Inflammatory macrophage treated with lipopolysaccharide for 1 hour (primary cell): ENCODE results near the gene SERTAD2.

ENCODE experiments used
- DNase-seq, 2 donors: peaks; one replicate each; pipeline ENCODE4 v3.0.0-alpha.2; 2020 to 2022

Gene SERTAD2

GRCh38 chr2:64607381-64608304 is 46.1 kb downstream of the SERTAD2 start:
- no peak for DNase-seq

GRCh38 chr2:64606479-64607363 is 47.0 kb downstream of the SERTAD2 start:
- peak; percentile 87 to 88 for DNase-seq

DNA sequence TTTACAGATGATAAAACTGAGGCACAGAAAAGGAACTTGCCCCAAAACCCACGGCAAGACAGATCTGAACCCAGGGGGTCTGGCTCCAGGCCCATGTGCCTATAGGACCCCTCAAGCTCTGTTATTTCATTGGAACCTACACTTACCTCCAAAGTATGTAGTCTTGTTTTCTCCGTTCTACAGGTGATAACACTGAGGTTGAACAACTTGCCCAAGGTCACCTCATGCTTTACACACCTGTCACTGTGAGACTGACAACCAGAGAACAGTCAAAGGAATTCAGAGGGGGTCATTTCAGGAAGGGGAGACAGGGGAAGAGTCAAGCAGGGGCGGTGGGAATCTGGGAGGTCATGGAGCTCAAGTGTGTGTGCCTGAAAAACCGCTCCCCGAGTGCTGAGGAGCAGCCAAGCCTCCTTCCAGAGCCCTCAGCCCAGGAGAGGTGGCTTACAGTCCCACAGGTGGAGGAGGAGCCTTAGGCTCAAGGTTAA is 47.7 kb downstream of the SERTAD2 start:
- DNase-seq: no peak

DNA sequence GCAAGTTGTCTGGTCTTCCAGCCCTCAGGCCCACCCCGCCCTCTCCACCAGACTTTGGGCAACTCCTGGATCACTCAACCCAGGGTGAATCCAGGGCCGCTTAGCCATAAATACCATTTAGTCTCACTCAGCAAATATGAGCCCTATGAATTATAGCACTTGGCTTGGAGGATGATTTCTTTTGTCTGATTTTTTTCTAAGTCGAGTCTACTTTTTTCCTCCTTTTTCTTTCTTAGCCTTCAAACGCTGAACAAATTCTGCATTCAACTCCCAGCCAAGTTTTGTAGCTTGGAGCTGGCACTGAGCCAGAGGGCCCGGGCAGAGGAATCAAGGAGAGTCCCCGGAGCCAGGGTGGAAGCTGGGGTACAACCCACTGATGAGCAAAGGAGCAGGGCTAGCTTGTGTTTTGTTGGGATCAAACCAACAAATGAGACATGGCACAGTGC is 48.7 kb downstream of the SERTAD2 start:
- no peak for DNase-seq

GRCh38 chr2:64604155-64604554 is 49.6 kb downstream of the SERTAD2 start:
- DNase-seq: no peak

DNA sequence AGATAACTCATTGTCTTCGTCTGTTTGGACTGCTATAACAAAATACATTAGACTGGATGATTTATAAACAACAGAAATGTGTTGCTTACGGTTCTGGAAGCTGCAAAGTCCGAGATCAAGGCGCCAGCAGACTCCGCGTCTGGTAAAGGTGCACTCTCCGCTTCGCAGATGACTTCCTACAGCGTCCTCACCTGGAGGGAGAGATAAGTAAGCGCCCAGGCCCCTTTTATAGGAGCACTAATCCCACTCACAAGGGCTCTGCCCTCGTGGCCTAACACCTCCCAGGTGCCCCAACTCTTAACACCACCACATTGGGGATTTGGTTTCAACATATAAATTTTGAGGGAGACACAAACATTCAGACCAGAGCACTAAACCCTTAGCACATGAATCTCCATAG is 51.3 kb downstream of the SERTAD2 start:
- no peak for DNase-seq

DNA sequence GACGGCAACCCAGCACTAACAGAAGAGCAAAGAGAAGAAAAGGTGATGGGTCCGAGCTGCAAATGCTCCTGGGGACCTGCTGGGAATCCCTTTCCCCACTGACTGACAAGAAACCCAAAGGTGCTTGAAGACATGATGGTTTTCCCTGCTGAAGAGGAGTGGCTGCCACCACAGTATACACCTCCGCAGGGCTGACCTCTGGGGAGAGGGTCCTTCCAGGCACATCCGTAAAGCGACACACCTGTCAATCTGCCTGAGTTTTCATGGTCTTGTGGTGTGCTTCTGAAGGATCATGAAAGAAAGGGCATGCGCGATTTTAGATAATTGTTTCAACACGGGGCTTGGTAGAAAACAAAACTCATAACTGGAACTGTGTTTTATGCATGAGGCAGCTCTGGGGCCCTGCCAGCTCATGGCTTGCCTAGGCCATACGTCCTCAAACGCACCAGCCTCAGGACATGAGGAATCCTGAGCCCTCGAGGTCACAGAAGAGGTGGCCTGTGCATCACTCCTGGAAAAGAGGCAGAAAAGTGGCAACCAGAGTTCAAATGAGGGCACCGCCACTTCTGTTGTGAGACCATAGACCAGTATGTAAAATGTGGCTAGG is 51.8 kb downstream of the SERTAD2 start:
- DNase-seq: no peak

- DNase-seq: no peak
These were observed 52.5 kb downstream of the SERTAD2 start for GRCh38 chr2:64601034-64601754.

DNA sequence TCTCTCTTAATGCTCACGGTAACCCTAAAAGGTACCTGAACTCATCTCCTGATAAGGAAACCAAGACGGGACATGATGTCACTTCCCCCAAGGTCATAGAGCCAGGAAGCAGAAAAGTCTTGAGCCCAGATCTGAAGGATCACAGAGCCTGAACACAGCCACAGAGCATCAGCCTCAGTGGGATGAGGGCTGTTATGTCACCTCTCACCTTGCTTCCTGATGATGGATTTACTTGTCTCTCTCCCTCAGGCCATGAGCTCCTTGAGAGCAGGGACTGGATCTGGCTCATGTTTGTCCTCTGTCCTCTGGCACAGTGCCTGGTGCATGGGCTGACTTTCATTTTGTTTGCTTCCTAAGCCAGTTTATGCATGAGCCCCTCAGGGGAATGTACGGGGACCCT is 54.2 kb downstream of the SERTAD2 start:
- no peak for DNase-seq

- no peak for DNase-seq
These were observed 55.5 kb downstream of the SERTAD2 start for GRCh38 chr2:64598226-64598625.

- DNase-seq: no peak
These were observed 58.1 kb downstream of the SERTAD2 start for GRCh38 chr2:64595397-64596176.

- DNase-seq: peak in 1 of 2 donors; percentile 24
These were observed 59.3 kb downstream of the SERTAD2 start for GRCh38 chr2:64594226-64594989.

DNA sequence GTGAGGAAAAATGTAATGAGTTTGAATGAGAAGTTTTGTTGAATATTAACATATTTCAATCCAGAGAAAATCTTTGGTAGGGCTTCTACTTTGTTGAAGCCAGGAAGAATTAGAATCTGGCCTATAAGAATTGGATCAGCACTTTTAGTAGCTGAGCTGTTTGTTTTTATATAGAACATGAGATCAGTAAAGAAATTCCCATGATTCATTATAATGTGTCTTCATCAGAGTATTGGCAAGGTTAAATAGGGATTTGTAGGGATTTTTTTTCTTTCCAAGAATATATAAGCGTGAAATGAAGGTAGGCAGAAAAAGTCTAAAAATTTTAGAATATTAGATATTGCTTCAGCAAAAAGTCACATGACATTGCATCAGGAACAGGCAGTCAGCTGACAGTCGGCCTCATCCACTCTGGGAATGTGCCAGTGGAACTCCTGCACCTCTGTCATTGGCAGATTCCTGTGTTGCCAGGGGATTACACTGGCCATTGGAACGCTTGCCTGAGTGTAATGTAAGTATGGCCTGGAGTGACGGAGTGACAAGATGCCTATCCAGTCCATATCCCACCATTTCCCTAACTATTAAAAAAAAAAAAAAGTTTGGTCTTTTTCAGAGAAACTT is 60.6 kb downstream of the SERTAD2 start:
- DNase-seq: peak; percentile 65 to 80

- no peak for DNase-seq
These were observed 62.5 kb downstream of the SERTAD2 start for GRCh38 chr2:64591188-64591587.

DNA sequence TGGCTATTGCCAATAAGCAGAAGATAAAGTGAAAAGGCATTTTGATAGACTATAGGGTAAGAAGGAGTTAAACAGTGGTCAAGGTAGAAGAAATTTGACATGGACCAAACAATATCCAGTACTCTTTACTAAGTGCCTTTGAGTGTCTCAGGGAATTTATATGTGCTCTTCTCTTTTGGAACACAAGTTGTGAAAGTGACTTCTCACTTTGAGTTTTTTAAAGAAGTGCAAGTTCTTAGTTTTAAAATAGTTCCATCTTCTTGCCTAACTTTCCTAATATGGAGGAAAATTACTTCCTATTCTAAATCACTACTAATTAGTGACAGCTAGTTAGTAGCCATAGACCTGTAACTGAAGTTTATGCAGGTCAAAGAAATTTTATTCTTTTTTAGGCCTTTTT is 66.2 kb downstream of the SERTAD2 start:
- DNase-seq: peak; percentile 59

DNA sequence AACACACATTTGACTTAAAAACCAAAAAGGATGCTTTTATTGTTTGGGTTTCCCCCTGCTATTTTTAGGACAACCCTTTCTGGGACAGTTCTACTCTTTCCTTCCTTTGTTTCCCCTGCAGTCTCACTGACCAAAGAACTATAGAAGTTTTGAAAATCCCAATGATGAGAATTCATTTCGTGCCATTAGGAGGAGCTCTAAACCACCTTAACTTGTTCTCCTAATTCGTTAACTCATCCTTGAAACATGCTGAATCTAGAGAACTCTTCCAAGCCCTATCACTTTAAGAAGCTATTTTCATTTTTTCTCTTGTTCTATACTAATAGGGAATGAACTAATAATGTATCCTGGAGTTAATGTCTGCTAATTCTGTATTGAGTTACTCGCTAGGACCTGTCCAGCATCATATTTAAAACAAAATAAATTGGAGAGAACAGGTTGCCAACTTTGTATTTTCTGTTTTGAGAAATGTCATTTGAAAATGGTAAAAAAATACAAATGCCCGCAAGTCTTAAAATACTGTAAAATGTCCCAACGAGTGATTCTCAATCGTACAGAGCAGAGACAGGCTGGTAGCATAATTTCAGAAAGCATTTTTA is 66.7 kb downstream of the SERTAD2 start:
- DNase-seq: peak; percentile 42 to 66

- DNase-seq: no peak
These were observed 67.7 kb downstream of the SERTAD2 start for GRCh38 chr2:64586054-64586453.

DNA sequence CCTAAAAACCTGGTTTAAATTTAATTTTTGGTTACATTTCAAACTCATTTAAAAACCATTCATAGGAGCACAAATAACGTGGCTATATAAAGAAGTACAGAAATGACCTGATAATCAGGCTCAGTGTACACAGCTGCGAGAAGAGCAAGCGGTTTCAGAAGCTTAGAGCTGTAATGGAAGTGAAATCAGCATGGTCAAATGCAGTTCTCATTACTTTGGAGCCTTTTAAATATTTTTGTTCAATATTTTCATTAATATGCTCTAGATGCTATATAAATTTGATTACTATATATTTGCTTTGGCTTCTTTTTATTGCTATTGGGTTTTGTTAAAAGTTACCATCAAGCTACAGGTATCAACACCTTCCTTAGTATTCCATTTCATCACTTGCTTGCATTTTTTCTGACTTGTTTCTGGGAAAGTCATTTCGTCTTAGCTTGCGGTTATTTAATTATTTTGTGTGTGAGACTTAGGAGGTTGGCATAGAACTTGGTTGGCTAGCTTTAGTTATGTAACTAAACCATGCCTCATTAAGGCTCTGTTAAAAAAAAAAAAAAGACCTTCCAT is 70.9 kb downstream of the SERTAD2 start:
- DNase-seq: no peak

GRCh38 chr2:64581777-64582539 is 71.8 kb downstream of the SERTAD2 start:
- no peak for DNase-seq
